ENCODE data around the gene RIMS1. TPM values are rescaled to one million over a fixed set of nuclear protein-coding genes. Genes with fewer than 3 reads are reported as not detected.

RIMS1 gene
- total RNA-seq, 1 donor from 2014 or later = 24.7 TPM

GRCh38 chr6:72419966-72420365, 533.6 kb downstream of the RIMS1 start:
- no peak for TF ChIP-seq CTCF (IDR thresholded peaks at IDR 0.05)
- H3K27me3 Mint-ChIP-seq (ENCODE audit: unreplicated experiment) = no peaks in the 10 kb centered on the region

GRCh38 chr6:72420409-72420808, 534.1 kb downstream of the RIMS1 start:
- no peaks in the 10 kb centered on the region for H3K36me3 Mint-ChIP-seq (ENCODE audit: unreplicated experiment)
- H3K4me1 Mint-ChIP-seq (ENCODE audit: unreplicated experiment) = peaks cover 5% of the 10 kb centered on the region
- no peak for DNase-seq (ENCODE audit: extremely low spot score, unreplicated experiment)
- H3K9me3 Mint-ChIP-seq (ENCODE audit: unreplicated experiment) = no peaks in the 10 kb centered on the region
- H3K4me3 Mint-ChIP-seq (ENCODE audit: unreplicated experiment) = no peak overlapping the region
- no peaks in the 10 kb centered on the region for H3K27me3 Mint-ChIP-seq (ENCODE audit: unreplicated experiment)
- no peak for TF ChIP-seq CTCF (IDR thresholded peaks at IDR 0.05)
- H3K27ac Mint-ChIP-seq (ENCODE audit: unreplicated experiment) = no peak overlapping the region

More at GRCh38 chr6:72419966-72420365, 533.6 kb downstream of the RIMS1 start:
- Mint-ChIP-seq H3K9me3 (ENCODE audit: unreplicated experiment) (no peaks in the 10 kb centered on the region), H3K4me1 (ENCODE audit: unreplicated experiment) (peaks cover 5% of the 10 kb centered on the region), H3K27ac (ENCODE audit: unreplicated experiment) (no peak overlapping the region), H3K36me3 (ENCODE audit: unreplicated experiment) (no peaks in the 10 kb centered on the region), H3K4me3 (ENCODE audit: unreplicated experiment) (no peak overlapping the region)
- no peak for DNase-seq (ENCODE audit: extremely low spot score, unreplicated experiment)

- no peak overlapping the region for H3K27ac Mint-ChIP-seq (ENCODE audit: unreplicated experiment)
- no peaks in the 10 kb centered on the region for H3K9me3 Mint-ChIP-seq (ENCODE audit: unreplicated experiment)
- no peaks in the 10 kb centered on the region for H3K27me3 Mint-ChIP-seq (ENCODE audit: unreplicated experiment)
- no peaks in the 10 kb centered on the region for H3K36me3 Mint-ChIP-seq (ENCODE audit: unreplicated experiment)
- no peak for DNase-seq (ENCODE audit: extremely low spot score, unreplicated experiment)
- no peak for TF ChIP-seq CTCF (IDR thresholded peaks at IDR 0.05)
- H3K4me3 Mint-ChIP-seq (ENCODE audit: unreplicated experiment) = no peak overlapping the region
- H3K4me1 Mint-ChIP-seq (ENCODE audit: unreplicated experiment) = peaks cover 5% of the 10 kb centered on the region
Measured at GRCh38 chr6:72421387-72421786, 535.0 kb downstream of the RIMS1 start.

DNA sequence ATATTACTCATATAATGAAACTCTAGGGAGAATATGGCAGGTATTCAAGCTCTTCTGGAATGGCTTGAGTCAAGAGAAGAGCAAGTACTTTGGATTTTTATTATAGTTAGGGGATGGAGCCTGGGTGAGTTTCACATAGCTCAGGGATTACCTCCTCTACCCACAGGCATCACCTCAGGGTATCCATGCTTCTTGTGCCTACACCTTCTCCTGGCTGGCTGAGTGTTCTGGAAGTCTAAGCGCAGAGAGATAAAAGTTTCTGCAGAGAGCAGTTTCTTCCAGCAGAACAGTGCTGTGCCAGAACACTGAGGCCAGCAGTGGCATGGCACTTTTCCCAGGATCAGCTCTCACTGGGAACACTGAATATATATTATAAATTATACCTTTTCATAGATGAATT, 535.8 kb downstream of the RIMS1 start:
- Mint-ChIP-seq H3K36me3 (ENCODE audit: unreplicated experiment) (no peaks in the 10 kb centered on the region), H3K4me3 (ENCODE audit: unreplicated experiment) (no peak overlapping the region), H3K27me3 (ENCODE audit: unreplicated experiment) (no peaks in the 10 kb centered on the region), H3K9me3 (ENCODE audit: unreplicated experiment) (no peaks in the 10 kb centered on the region), H3K27ac (ENCODE audit: unreplicated experiment) (no peak overlapping the region), H3K4me1 (ENCODE audit: unreplicated experiment) (peaks cover 5% of the 10 kb centered on the region)
- no peak for TF ChIP-seq CTCF (IDR thresholded peaks at IDR 0.05)
- no peak for DNase-seq (ENCODE audit: extremely low spot score, unreplicated experiment)

DNA sequence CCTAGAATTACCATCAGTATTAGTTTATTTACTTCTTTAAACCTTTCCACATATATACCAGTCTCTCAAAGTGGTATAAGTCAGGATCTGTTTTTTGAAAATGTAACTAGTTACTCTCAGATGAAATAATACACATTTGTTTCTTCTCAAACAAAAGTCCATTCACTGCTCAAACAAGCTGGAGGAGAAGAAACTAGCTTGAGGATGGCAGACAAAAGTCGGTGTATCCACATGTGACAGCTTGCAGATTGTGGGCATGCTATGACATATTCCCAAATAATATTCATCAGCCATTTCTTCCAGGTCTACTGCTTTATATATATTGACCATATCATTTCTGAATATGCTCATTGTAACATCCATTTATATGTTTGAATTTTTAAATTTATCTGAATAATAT, 538.1 kb downstream of the RIMS1 start:
- H3K27me3 Mint-ChIP-seq (ENCODE audit: unreplicated experiment) = no peaks in the 10 kb centered on the region
- no peak for TF ChIP-seq CTCF (IDR thresholded peaks at IDR 0.05)
- no peak overlapping the region for H3K27ac Mint-ChIP-seq (ENCODE audit: unreplicated experiment)
- H3K36me3 Mint-ChIP-seq (ENCODE audit: unreplicated experiment) = no peaks in the 10 kb centered on the region
- H3K4me1 Mint-ChIP-seq (ENCODE audit: unreplicated experiment) = no peaks in the 10 kb centered on the region
- no peak overlapping the region for H3K4me3 Mint-ChIP-seq (ENCODE audit: unreplicated experiment)
- no peak for DNase-seq (ENCODE audit: extremely low spot score, unreplicated experiment)
- no peaks in the 10 kb centered on the region for H3K9me3 Mint-ChIP-seq (ENCODE audit: unreplicated experiment)

All from osteocyte (in vitro differentiated cells).